GM12892 (cell line): ENCODE data around the gene GRK3.

Experiments used
- POLR2A ChIP-seq: IDR thresholded peaks from 2 replicates; pipeline ENCODE4 v1.6.1; 2011; ENCODE audit warnings: low read depth, low read length, control low read depth
- POLR2AphosphoS5 ChIP-seq: IDR thresholded peaks from 2 replicates; pipeline ENCODE4 v1.6.1; 2011; ENCODE audit warnings: low read depth, low read length, control low read depth

DNA sequence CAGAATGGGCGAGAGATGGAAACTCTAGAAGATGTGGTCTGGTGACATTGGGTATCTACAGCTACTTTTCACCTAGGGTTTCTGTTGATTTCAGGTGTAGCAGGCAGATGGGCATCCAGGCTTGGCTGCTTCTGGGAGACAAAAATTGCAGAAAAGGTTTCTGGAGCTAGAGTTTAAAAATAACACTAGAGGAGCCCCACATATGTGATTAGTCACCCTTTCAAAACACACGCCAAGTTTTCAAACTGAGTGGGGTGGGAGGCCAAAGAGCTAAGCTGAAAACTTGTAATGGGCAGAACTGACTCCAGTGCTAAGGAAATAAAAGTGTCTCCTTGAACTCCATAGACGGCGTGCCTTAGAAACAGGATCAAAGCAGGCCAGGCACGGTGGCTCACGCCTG lies 80.8 kb downstream of the GRK3 start:
- TF ChIP-seq POLR2A: no peak
- TF ChIP-seq POLR2AphosphoS5: no peak
